IMR-90 (cell line): ENCODE data around the gene GBF1.
A peak's percentile ranks its signal among the peaks of the same experiment; 100 is the strongest.

Experiments used
- CEBPB ChIP-seq: IDR thresholded peaks from 2 replicates; pipeline ENCODE4 v1.6.1; 2012; ENCODE audit warnings: low read depth, low read length, improper control_type of control experiment
- CTCF ChIP-seq: conservative IDR thresholded peaks from 2 replicates; pipeline ENCODE4 v1.5.1; 2012; ENCODE audit warnings: mild to moderate bottlenecking, low read depth, low read length, improper control_type of control experiment
- MAFK ChIP-seq: IDR thresholded peaks from 2 replicates; pipeline ENCODE4 v1.6.1; 2012; ENCODE audit warnings: low read depth, low read length, improper control_type of control experiment
- NFE2L2 ChIP-seq: fragments of 150-350 bp; IDR thresholded peaks from 2 replicates; pipeline ENCODE4 v1.6.1; 2016; ENCODE audit warnings: low read depth, mild to moderate bottlenecking, low read length
- POLR2A ChIP-seq: IDR thresholded peaks from 2 replicates; pipeline ENCODE4 v1.6.1; 2012; ENCODE audit warnings: mild to moderate bottlenecking, low read depth, low read length
- RAD21 ChIP-seq: IDR thresholded peaks from 2 replicates; pipeline ENCODE4 v1.6.1; 2012; ENCODE audit warnings: low read length, improper control_type of control experiment
- RCOR1 ChIP-seq: IDR thresholded peaks from 2 replicates; pipeline ENCODE4 v1.6.1; 2012; ENCODE audit warnings: mild to moderate bottlenecking, low read length, improper control_type of control experiment; ENCODE audit not compliant: insufficient replicate concordance
- RFX5 ChIP-seq: IDR thresholded peaks from 2 replicates; pipeline ENCODE4 v1.8.0; 2012; ENCODE audit warnings: low read depth, mild to moderate bottlenecking, low read length, moderate library complexity
- USF2 ChIP-seq: fragments of 150-350 bp; IDR thresholded peaks from 2 replicates; pipeline ENCODE4 v1.6.1; 2017; ENCODE audit warnings: mild to moderate bottlenecking, antibody characterized with exemption, low read length, low read depth

- TF ChIP-seq CTCF, result no peak; the same call in 1 of the 2 replicates
- TF ChIP-seq NFE2L2, result no peak
- no peak for TF ChIP-seq RFX5
- TF ChIP-seq POLR2A, result no peak
- no peak for TF ChIP-seq RCOR1
- TF ChIP-seq CEBPB, result no peak
- peak; percentile 78 for TF ChIP-seq USF2
- TF ChIP-seq RAD21, result no peak
- no peak for TF ChIP-seq MAFK
Observed at GRCh38 chr10:102241444-102242117, 3.8 kb upstream of the GBF1 start, which contains the start of gene PITX3.
